GM19455 (cell line): ENCODE data around the gene TTLL8.

Experiments
- ATAC-seq: cut with Tn5 transposase; IDR thresholded peaks from one replicate; pipeline ENCODE4 v1.9.1; 2021; ENCODE audit not compliant: unreplicated experiment

Gene TTLL8

DNA sequence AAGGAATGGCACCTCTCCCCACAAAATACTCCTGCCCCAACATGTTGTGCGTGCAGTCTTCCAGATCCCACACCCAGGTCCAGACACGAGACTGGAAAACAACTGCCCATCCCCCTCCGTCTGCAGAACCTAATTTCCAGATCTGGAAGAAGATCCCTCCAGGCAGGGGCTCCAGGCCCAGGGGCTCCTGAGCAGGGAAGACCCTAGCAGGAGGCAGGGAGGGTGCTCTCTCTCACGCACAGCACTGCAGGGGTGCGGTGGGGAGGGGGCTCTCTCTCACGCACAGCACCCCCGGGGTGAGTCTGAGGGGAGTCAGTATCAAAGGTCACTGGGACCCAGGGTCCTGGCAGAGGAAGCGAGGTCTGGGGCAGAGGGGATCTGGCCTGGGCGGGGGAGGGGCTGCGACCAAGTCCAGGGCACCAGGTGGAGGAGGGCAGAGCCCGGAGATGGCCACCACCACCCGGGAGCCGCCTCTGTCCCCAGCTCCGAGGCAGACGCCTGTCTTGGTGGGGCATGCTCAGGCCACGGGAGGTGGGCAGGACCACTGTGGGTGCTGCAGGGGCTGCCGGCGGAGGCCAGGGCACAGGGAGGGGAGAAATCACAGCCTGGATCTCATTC is 25.5 kb upstream of the TTLL8 start:
- no peak for ATAC-seq

DNA sequence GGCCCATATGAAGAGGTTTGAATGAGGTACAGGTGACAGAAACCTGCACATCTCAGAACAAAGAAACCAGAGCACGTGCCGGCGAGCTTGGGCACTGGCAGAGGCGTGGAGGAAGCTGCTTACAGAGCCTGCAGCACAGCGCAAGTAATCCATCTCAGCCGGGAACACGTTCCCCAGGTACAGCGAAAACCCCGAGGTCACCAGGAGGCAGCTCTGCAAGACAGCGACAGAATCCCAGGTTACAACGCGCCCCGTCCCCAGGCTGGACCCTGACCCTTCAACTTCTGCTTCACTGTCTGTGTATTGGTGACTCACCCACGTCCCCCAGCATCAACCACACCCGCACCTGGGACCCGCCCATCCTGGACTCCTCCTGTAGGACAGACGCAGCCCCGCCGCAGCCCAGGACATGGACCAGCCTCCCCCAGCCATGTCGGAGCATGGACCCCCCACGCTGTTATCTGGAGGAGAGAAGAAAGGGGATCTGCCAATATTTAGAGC is 24.9 kb upstream of the TTLL8 start:
- no peak for ATAC-seq

DNA sequence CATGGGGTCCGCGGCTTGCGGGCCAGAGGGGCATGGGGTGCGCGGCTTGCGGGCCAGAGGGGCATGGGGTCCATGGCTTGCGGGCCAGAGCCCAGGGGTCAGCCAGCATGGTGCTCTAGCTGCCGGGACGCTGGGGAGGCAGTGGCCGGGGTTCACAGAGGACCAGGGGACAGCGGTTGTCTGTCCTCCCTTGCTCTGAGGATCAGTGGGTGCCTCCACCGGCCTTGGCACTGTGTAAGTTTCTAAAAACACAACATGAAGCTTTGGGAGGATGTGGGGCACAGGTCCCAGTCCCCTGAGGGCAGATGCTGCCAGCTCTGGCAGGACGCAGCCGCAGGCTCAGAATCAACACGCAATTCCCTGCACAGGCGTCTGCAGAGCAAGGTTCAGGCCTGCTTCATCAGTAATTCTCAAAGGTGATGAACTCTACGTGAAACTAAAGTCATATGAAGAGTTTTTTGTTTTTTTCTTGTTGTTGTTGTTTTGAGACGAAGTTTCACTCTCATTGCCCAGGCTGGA is 24.2 kb upstream of the TTLL8 start:
- no peak for ATAC-seq

DNA sequence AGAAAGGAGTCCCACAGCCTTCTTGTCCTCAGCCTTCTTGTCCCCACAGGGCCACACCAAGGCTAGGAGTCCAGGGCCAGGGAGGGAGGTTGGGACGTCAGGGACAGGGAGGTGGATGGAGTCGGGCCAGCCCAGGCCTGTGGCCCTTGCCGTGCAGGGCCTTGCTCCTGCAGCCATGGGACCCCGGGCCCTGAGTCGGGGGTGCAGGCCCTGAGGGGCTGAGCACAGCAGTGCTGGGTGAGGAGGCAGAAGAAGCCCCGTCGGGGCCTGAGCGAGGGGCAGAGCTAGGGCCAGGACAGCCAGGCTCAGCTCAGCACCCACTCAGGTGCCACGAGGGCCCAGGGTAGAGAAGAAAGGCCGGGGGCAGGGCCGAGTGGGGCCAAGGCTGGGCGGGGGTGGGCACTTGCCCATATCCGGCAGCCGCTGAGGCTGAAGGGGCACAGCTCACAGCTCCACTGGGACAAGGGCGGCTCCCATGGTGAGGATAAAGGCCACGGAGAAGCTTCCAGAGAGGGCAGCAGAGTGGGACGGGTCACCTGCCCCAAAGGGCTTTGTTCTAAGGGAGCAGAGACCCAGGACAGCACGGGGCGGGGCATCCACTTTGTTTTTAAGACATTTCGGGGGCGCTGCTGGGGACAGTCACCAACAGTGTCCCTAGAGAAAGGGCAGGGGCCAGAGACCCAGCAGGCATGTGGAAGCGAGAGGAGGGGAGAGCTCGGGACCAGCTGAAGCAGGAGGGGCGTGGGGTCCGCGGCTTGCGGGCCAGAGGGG is 23.5 kb upstream of the TTLL8 start:
- ATAC-seq, result no peak

DNA sequence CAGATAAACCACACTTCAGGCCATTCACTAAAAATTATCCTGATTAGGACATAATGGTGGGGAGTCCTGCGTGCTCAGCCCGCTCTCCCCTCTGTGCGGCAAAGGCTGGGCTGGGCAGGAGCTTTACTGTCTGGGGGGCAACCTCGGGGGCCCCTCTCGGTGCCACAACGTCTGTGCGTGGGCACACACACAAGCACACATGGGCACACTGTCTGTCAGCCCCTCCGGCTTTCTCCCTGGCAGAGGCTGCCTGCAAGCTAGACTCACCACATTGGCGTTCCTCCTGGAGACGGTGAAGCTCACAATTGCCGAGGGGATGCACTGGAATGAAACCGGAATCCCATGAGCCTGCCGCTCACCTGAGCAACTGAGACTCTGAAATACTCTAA is 22.0 kb upstream of the TTLL8 start:
- no peak for ATAC-seq

DNA sequence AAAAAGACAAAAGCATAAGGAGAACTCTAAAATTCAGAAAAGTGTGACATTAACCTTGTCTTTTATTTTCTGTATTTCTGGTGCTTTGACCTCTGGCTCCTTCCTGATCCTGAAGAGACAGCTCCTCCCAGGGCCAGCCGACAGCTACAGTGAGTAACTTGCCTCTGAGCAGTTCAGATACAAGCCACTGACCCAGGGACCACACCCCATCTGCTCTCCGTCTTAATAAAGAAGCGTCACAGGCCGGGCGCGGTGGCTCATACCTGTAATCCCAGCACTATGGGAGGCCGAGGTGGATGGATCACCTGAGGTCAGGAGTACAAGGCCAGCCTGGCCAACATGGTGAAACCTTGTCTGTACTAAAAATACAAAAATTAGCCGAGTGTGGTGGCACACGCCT is 20.7 kb upstream of the TTLL8 start:
- no peak for ATAC-seq

DNA sequence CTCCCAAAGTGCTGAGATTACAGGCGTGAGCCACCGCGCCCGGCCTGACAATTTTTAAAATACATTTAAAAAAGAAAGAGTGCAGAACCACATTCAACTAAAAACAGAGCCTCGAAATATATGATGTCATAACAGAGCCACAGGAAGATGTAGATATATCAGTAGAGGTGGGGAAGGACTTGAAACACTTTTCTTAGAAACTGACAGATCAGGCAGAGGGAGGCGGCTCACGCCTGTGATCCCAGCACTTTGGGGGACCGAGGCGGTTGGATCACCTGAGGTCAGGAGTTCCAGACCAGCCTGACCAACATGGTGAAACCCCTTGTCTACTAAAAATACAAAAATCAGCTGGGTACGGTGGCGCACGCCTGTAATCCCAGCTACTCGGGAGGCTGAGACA is 20.1 kb upstream of the TTLL8 start:
- no peak for ATAC-seq

DNA sequence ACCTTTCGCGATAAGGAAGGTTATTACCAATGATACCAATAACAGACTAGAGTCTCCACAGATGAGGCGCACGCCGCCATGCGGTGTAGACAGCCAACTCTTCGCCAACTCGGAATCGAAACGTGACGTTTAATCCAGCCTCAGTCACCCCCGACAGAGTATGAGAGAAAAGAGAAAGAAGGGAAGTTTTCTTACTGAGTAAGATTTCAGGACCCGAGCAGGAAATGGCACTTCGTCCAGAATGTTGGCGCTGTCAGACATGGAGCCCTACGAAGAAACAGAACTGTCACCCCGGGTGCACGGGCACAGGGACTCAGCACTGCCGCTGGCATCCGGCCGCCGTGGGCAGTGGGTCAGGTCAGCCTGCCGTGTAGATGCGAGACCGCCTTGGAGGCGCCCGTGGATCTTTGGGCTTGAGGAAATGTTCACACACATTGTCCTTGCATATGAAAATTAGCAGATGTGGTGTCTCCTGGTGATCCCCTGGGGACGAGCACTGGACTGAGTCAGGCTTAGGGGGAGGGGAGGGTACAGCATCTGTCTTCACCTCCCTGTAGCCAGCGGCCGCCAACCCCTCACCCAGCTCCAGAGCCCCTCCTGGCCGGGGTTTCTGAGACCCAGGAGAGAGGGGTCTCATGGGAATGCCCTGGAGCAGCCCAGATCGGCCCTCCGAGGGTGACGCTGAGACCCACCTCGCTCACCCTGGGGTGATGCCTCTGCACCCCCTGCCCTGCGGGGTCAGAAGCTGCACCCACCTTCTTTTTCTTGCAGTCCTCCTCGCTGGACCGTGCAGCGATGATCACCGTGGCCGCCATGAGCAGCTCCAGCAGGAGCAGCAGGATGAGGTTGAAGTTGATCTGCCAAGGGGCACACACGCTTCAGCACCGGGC is 18.8 kb upstream of the TTLL8 start:
- no peak for ATAC-seq

DNA sequence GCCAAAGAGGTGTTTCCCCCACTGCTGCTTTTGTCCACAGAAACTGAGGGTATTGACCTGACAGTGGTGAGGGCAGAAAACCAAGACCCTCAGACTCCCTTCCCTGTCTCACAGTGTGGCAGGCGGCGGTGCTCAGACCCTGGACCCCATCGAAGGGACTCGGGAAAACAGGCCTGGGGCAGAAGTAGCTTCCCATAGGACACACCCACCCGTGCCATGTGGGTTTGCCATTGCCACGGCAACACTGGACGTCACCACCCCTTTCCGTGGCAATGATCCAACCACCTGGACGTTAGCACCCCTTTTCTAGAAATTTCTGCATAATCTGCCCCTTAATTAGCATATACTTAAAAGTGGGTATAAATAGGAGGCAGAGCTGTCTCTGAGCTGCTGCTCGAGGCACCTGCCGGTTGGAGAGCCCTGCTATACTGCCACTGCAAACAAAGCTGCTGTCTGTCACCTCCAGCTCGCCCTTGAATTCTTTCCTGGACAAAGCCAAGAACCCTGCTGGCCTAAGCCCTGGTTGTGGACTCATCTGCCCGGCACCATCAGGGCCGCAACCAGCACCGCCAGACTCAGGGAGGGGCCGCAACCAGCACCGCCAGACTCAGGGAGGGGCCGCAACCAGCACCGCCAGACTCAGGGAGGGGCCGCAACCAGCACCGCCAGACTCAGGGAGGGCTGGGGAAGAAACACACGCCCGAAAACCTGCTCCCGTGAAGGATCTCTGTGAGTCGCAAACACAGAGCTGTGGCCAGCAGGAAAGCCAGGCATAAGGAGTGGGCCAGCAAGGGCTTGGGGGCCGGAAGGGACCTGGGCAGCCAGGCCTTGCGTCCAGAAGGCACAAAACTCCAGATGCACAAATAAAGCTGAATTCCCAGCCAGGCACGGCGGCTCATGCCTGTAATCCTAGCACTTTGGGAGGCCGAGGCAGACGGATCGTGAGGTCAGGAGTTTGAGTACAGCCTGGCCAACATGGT is 16.7 kb upstream of the TTLL8 start:
- ATAC-seq, result no peak

DNA sequence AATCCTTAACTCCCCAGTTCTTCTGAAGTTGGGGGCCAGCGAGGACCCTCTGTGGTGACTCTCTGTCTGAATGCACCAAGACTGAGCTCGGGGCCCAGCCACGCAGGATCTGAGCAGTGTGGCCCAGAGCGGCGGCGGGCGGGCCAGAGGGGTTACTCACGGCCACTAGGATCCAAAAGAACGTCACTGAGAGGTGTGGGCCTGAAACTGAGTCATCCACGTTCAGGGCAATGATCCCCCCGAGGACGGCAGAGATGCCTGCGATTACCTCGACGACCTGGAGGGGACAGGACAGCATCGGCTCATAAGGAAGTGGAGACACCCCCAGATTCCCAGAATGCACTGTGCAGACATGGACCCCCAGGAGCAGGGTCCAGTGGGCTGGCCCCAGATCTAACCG is 16.0 kb upstream of the TTLL8 start:
- ATAC-seq, result no peak

DNA sequence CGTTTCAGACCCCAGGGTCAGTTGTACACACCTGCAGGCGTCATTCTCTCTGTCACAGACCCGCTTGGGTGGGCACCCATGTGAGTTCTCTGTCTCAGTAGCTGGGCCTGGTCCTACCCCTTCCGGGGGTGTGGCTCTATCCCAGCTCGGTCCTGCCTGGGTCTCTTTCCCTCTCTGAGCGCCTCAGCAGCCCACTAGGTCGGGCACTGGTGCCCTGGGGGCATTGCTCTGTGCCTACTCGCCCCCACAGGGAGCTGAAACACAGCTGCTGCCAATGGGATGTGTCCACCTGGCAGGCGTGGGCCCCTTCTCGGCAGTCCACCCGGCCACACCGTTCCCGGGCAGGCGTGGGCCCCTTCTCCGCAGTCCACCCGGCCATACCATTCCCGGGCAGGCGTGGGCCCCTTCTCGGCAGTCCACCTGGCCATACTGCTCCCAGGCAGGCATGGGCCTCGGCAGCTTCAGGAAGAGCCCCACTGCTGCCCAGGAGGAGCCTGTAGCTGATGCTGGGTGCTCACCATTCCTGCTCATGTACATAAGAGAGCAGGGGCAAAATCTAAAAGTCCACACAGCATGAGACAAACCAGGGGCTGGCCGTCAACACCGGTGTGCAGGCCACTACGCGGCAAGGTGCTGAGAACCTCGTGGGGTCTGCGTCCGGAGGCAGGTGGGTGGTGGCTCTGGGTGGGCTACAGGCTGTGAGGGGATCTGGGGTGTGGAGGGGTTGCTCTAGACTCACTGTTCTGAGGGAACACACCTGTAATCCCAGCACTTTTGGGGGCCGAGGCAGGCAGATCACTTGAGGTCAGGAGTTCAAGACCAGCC is 14.8 kb upstream of the TTLL8 start:
- no peak for ATAC-seq

DNA sequence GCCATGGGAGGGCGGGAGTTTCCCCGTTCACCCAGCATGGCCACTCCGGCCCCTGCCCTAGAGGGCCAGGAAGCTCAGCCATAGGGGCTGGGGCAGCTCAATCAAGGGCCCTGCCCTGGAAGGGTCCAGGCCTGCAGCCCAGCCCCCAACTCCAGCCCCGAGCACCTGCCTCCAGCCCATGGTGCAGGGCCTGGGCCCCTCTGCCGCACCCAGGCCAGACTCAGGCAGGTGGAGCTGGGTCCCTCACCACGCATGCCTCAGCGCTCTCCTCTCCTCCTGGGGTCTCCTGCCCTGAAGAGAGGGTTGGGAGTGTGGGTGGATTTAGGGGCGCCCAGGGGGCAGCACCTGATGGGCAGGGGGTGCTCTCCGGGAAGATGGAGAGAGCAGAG is 14.1 kb upstream of the TTLL8 start:
- ATAC-seq, result no peak

DNA sequence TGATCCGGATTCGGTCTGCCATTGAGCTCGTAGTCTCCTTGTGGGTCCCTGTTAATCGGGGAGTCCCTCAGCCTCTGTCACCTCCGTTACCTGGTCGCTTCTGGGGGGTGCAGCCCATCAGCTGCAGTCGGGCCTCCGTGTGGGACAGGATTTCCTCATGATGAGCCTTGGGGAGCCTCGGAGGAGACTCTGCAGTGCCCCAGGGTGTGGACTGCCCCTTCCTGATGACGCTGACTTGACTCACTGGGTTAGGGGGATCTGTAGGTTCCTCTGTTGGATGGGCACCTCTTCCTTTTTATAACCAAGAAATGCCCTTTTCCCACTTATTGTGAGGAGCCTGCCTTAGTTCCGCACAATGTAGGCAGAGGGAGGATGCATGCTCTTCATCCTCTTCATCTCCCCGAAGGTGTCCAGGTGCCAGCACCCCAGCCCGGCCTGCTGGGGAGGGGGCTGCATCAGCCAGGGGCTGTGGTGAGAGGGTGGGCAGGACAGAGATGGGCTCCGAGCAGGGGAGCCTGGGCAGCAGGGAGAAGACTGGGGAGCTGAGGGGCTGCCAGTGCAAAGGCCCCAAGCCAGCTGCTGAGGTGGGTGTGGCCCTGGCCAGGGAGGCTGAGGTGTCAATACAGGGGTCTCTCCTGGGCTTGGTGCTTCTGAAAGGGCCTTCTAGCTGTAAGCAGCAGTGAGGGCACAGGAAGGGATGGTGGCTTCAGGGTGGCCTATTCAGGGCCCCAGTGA is 13.5 kb upstream of the TTLL8 start:
- ATAC-seq, result no peak

DNA sequence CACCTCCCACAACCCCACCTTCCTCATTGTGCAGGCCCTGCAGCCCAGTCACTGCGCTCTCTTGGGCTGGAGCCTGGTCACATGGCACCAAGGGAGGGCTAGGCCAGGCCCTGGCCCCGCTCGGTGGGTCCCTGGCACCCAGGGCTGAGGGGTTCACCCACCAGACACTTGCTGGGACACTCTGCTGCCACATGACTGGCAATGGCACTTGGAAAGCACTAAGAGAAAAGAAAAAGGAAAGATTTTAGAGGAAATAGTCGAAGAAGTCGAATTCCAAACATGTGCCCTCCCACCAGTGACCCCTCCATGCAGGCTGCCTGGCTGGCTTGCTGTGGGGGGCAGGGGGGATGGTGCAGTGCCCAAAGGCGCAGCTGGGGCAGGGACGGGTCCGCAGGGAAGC is 12.3 kb upstream of the TTLL8 start:
- no peak for ATAC-seq

DNA sequence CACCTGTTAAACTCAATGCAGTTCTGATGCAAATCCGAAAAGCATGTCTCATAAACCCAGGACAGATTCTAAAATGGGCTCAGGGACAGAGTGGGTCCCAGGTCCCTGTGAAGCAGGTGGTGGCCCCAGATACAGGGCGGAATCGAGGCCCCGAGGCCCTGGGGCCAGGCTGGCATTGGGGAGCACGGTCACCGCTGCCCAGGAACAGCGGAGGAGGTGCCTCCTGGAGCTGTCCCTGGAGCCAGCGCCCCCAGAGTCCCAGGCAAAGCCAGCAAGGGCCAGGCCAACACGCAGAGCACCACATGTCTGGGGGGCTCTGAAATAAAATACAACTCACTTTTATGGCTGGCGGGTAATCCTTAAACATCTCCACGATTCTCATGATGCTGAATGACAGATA is 10.0 kb upstream of the TTLL8 start:
- ATAC-seq, result no peak

DNA sequence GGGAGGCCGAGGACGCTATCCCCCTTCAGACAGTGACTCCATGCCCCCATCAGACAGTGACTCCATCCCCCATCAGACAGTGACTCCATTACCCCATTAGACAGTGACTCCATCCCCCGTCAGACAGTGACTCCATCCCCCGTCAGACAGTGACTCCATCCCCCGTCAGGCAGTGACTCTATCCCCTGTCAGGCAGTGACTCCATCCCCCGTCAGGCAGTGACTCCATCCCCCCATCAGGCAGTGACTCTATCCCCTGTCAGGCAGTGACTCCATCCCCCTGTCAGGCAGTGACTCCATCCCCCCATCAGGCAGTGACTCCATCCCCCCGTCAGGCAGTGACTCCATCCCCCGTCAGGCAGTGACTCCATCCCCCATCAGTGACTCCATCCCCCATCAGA is 9.1 kb upstream of the TTLL8 start:
- ATAC-seq, result no peak

DNA sequence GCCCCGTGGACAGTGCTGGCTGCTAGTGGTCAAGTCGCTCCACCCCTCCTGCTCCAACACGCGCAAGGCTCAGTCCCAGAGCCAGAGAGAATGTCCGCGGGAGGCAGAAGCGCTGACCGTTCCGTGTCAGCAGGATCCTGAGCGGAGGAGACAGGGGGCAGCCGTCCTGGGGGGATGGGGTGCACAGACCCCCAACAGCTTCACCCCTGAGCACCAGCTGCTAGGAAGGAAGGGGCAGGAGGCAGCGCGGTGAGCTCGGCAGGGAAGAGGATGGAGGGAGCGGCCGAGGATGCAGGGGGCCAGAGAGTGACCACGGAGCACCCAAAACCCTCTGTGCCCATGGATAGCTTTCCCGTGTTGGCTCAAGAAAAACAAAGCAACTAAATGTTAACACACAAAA is 6.4 kb upstream of the TTLL8 start:
- ATAC-seq, result no peak

DNA sequence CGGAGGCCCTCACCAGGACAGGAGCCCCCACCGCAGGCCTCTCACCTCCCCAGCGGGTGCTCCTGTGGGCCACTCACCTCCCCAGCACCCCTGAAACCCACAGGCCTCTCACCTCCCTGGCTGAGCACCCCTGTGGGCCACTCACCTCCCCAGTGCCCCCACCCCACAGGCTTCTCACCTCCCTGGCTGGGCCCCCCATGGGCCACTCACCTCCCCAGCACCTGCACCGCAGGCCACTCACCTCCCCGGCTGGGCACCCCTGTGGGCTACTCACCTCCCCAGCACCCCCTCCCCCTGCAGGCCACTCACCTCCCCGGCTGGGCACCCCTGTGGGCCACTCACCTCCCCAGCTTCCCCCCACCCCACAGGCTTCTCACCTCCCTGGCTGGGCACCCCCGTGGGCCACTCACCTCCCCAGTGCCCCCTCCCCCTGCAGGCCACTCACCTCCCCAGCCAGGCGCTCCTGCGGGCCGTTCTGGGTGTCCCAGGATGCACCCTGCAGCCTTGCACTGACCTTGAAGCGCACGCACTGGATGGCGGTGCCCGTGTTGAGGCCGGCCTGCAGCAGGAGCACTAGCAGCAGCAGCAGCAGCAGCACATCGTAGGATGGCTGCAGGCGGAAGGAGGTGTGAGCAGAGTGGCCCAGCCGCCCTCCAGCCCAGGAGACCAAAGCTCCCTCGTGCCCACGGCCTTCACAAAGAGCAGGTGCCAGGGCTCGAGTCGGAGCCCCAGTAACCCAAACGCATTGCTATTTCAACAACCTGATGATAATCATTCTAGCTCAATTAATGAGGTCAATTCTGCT is 5.7 kb upstream of the TTLL8 start:
- ATAC-seq, result no peak
